ENCODE data around the gene PDGFRB. TPM values are rescaled to one million over a fixed set of nuclear protein-coding genes. Genes with fewer than 3 reads are reported as not detected.

Gene PDGFRB
- total RNA-seq, 1 donor from 2014 or later, result 215 TPM

DNA sequence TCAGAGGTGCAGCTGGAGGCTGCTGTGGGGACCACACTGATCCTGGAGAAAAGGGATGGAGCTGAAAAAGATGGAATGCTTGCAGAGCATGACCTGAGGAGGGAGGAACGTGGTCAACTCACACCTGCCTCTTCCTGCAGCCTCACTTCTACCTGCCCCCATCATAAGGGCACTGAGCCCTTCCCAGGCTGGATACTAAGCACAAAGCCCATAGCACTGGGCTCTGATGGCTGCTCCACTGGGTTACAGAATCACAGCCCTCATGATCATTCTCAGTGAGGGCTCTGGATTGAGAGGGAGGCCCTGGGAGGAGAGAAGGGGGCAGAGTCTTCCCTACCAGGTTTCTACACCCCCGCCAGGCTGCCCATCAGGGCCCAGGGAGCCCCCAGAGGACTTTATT, 28.4 kb upstream of the PDGFRB start:
- intact Hi-C loops (cut with DNase I), result no loop called here
- no peak for DNase-seq (ENCODE audit: low spot score)
- ATAC-seq, result no peak

DNA sequence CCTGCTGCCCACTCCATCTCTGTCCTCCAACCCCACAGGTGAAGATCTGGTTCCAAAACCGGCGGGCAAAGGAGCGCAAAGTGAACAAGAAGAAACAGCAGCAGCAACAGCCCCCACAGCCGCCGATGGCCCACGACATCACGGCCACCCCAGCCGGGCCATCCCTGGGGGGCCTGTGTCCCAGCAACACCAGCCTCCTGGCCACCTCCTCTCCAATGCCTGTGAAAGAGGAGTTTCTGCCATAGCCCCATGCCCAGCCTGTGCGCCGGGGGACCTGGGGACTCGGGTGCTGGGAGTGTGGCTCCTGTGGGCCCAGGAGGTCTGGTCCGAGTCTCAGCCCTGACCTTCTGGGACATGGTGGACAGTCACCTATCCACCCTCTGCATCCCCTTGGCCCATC, 27.8 kb upstream of the PDGFRB start:
- intact Hi-C loops (cut with DNase I), result no loop called here
- ATAC-seq (no peak), DNase-seq (ENCODE audit: low spot score) (no peak)

DNA sequence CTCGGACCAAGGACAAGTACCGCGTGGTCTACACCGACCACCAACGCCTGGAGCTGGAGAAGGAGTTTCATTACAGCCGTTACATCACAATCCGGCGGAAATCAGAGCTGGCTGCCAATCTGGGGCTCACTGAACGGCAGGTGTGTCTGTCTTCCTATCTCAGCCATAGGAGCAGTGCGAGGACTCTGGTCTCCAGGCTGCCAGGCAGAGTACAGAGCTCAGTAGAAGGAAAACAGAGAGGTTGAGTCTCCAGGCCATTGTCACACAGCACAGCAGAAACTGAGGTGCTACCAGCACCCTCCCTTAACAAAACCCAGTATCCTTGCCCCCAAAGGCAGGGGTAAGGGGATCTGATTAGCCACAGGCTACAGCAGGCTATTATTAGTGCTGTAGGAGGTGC, 27.1 kb upstream of the PDGFRB start:
- ATAC-seq (no peak), DNase-seq (ENCODE audit: low spot score) (no peak)
- intact Hi-C loops (cut with DNase I), result no loop called here

DNA sequence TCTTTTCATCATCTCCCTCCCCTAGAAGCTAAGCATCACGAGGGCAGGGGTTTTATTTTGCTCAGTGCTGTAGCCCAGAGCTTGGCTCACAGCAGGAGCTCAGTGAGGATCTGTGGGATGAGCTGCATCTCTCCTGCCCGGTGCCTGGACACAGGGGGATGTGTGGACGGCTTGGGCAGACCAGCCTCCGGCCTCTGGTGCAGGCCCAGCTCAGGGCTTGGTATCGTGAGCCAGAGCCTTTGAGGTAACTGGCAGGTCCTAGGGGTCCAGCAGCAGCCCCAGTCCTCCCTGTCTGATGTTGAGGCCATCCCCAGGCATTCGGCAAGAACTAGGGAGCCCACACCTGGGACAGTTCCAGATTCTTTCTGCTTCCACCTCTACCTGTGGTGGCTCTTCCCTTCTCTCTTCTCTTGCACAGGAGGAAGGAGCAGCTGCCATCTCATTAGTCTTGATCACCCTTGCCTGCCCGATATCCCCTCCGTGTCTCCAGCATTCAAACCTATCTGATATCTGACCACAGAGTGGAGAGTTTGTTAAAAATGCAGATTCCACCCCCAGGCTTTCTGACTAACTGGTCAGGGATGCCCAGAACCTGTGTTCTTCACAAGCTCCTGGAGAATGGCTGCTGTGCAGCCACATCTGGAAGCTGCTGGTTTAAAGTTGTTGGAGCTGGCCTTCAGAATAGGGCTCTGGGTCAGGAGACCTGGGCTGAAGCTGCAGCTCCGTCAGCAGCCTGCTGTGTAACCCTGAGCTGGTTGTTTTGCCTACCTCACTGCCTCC, 26.3 kb upstream of the PDGFRB start:
- ATAC-seq (no peak), DNase-seq (ENCODE audit: low spot score) (no peak)
- intact Hi-C loops (cut with DNase I), result no loop called here

DNA sequence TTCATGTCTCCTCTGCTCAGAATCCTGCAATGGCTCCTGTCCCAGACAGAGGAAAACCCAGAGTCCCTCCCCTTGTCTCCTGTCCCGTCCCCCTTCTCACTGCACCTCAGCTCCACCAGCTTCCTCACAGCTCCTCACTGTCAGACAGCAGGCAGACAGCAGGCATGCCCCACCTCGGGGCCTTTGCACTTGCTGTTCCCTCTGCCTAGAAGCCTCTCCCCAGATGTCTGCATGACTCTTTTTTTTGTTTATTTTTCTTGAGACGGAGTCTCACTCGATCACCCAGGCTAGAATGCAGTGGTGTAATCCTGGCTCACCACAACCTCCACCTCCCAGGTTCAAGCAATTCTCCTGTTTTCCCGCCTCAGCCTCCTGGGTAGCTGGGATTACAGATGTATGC, 25.4 kb upstream of the PDGFRB start:
- DNase-seq (ENCODE audit: low spot score) (no peak), ATAC-seq (peak; percentile 1)
- intact Hi-C loops (cut with DNase I), result no loop called here

DNA sequence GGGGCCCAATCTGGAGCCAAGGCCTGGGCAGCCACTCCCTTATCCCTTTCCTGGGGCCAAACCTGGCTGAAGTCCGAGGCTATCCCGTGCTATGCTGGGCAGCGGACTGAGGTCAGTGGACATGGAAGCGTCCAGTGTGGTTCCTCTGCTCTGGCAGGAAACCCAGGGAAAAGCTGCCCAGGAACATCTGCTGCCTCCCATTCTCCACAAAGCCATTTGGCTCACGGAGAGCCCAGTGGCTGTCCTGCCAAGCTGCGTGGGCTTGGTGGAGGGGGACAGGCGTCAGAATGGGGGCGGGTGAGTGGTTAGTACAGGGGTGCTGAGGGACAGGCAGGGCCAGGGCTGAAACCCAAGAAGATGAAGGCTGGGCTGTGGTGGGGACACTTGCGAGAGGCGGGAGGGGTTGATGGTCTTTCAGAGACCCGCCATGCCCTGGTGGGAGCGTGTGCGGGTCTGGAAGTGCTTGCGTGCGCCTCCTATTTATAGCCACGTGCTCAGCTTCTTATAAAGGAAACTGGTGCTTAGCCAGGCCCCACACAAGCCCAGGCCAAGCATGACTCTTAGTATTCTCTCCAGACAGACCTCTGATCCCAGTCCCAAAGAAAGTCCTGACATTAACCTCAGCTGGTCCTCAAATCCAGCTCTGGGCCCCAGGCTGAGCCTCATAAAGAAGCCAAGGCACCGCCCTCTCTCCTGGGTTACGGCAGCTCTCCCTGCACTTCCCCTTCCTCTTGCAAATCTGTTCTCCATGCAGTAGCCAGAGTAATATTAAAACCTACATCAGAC, 24.8 kb upstream of the PDGFRB start:
- DNase-seq (ENCODE audit: low spot score), result peak; percentile 86
- ATAC-seq, result peak; percentile 88
- intact Hi-C loops (cut with DNase I), result no loop called here

DNA sequence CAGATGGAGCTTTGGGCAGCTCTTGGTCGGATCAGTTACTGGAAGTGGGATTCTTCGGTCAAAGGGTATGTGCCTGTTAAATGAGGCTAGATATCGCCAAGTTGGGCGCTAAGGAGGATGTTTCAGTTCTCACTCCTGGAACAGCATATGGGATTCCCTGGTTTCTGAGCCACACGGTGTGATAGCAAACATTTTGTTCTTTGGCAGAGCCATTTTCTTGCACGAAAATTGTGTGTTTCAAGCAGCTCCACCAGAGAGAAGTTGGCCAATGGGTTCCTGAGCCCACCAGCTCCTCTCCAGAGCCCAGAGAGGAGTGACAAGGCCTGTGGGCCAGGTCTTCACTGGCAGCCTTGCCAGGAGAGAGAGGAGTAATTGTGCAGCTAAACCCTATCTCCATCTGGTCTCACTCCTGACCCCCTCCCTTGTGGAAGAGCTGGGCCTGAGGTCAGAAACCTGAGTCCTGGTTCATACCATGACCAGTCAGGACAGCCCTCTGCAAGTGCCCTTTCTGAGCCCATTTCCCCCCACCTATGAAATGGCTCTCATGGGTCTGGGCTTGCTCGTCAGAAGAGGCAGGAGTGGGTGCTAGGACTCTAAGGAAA, 23.5 kb upstream of the PDGFRB start:
- intact Hi-C loops (cut with DNase I), result no loop called here
- ATAC-seq, result no peak
- no peak for DNase-seq (ENCODE audit: low spot score)

DNA sequence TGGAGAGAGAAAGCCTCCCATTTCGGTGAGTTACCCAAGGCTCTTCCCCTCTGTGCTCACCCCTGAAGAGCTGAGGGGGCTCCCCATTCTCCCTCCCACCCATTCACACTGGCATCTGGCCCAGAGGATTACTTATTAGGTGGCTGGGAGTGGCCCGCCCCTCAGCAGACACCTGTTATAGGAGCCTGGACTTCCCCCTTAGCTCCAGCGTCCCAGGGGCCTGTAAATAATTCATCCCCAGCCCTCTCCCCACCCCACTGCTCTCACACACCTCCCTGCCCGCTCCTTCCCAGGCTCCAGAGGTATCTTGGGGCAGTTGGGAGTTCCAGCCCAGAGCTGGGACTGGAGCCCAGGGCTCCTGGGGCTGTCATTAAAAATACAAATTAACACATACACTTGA, 22.6 kb upstream of the PDGFRB start:
- ATAC-seq (no peak), DNase-seq (ENCODE audit: low spot score) (no peak)
- intact Hi-C loops (cut with DNase I), result no loop called here

DNA sequence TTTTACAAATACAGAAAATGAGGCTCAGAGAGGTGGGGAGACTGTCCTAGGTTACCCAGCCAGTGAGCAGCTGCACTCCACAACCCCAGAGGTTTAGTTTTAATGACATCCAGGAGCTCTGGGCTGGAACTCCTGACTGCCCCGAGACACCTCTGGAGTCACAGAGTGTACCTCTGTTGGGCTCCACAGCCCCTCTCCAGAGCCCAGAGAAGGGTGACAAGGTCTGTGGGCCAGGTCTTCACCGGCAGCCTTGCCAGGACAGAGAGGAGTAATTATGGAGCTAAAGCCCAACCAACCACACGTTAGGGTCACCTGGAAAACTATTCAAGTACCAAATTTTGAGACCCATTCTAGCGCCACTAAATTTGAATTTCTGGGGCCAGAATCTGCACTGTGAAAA, 22.1 kb upstream of the PDGFRB start:
- DNase-seq (ENCODE audit: low spot score) (no peak), ATAC-seq (no peak)
- intact Hi-C loops (cut with DNase I), result no loop called here

DNA sequence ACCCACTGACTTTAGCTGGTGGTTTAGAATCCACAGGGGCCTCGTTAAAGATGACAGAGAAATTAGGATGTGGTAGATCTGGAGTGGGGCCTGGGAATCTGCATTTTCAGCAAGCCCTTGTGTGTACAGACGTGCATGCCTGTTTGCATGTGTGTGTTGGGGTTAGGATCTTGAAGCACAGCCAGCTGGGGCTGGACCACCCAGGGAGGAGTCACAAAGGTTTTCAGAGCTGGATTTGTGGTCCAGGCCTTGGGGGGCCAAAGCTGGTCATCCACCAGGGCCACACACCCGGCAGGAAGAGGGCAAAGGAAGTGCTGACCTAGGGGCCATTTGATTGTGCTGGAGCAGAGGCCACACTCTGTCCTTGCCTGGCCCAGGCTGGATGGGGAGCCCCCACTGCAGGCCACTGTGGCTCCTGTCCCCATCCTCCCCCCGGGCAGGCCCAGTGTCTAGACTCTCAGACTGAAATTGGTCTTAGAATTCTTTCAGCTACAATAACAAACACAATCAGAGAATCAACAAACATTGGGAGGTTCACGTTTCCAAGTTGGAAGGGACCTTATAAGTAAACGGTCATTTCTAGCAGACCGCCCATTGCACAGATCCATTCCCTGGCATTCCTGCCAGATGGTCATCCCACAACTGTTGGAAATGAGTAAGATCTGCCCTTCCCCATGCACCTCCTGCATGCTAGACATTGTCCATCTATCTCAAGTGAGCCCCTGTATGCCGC, 21.3 kb upstream of the PDGFRB start:
- ATAC-seq (no peak), DNase-seq (ENCODE audit: low spot score) (no peak)
- intact Hi-C loops (cut with DNase I), result no loop called here

DNA sequence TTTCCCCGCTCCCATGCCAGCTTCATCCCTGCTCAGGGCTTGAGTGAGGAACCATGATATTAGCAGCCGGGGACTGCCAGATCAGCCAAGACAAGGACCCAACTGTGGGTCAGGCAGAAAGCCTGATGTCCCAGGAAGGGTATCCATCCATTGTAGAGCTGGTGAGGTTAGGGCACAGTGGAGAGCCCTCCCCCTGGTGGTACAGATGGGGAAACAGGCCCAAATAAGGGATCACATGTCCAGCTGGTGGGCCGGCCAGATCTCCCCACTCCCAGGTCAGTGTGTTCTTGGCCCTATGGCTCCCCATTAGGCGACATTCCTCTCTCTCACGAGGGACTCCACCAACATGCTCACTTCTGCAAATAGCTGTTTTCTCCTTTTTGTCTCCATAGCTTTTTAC, 19.9 kb upstream of the PDGFRB start:
- ATAC-seq (no peak), DNase-seq (ENCODE audit: low spot score) (no peak)
- intact Hi-C loops (cut with DNase I), result no loop called here

DNA sequence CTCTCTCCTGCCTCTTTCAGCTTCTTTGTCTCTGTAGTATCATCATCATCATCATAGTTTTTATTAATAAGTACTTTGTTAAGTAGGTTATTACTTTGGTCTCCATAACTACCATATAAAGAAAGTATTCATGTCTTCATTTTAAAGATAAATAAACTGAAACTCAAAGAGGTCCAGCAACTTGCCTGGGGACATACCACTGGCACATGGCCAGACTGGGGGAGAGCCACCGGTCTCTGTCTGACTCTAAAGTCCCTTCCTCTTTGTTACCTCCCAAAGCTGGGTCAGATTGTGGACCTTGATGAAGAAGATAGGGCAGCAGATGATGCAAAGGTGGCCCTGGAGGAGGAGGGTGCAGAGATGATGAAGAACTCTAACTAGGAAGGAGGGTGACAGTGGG, 19.4 kb upstream of the PDGFRB start:
- DNase-seq (ENCODE audit: low spot score), result no peak
- ATAC-seq, result no peak
- intact Hi-C loops (cut with DNase I), result no loop called here

DNA sequence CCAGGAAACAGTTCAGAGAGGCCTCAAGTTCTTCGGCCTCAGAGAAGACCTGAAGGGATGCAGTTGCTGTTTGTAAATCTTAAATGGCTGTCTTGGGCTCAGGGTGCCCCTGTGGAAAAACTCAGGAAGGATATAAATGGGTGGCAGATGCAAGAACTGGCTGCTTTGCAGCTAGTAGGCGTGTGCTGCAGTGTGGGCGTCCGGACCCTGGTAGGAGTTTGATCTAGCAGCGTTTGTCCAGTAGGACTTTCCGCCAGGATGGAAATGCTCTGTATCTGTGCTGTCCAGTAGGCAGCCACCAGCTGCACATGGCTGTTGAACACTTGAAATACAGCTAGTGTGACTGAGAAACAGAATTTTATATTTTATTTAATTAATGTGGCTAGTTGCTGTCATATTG, 18.6 kb upstream of the PDGFRB start:
- intact Hi-C loops (cut with DNase I), result no loop called here
- DNase-seq (ENCODE audit: low spot score) (no peak), ATAC-seq (no peak)

DNA sequence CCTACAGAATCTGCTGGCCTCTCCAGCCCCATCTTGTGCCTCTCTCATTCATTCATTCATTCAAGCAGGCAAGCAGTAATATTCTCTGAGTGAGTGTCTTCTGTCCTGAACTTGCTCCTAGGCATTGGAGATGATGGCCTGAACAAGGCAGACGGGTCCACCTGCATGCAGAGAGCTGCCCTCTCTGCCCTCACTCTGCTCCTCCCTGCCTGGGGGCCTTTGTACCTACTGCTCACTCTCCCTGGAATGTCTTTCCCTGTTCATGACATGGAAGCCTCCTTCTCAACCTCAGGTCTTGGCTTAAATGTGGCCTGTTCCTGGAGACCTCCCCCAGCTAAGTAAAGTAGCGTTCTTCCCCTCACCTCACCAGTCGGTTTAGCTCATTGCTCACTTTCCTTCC, 17.5 kb upstream of the PDGFRB start:
- DNase-seq (ENCODE audit: low spot score) (no peak), ATAC-seq (no peak)
- intact Hi-C loops (cut with DNase I), result no loop called here

DNA sequence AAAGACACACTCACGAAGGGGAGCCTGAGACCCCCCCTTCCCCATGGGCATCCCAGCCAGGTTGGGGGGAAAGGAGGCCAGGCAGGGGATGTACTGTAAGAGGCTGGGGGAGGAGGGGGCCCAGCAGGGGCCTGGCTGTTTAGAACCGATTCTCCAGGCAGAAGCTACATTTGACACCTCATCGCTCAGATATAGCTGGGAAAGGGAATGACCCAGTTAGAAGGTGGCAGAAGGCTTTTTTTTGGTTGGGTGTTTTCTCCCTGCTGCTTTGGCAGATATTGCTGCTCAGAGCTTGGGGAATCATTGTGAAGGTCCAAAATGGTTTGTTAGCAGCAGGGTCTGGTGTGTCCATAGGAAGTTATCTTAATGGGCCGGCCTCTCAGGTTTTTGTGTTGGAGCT, 16.9 kb upstream of the PDGFRB start:
- intact Hi-C loops (cut with DNase I), result no loop called here
- ATAC-seq, result no peak
- DNase-seq (ENCODE audit: low spot score), result no peak

DNA sequence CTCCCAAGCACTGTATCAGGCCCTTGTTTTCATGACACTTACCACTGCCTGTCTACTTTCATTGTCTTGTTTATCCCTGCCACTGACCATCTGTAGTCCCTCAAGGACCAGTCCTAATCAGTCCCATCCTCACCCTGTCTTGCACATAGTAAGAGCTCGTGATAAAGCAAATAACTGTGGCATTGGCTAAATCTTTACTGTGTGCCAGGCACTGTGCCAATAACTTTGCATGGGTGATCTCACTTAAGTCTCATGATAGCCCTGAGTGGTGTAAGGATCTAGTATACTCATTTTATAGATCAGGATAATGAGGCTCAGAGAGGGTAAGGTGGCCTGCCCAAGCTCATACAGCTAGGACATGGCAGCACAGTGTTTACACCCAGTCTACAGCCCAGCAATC, 16.5 kb upstream of the PDGFRB start:
- ATAC-seq (no peak), DNase-seq (ENCODE audit: low spot score) (no peak)
- intact Hi-C loops (cut with DNase I), result no loop called here

DNA sequence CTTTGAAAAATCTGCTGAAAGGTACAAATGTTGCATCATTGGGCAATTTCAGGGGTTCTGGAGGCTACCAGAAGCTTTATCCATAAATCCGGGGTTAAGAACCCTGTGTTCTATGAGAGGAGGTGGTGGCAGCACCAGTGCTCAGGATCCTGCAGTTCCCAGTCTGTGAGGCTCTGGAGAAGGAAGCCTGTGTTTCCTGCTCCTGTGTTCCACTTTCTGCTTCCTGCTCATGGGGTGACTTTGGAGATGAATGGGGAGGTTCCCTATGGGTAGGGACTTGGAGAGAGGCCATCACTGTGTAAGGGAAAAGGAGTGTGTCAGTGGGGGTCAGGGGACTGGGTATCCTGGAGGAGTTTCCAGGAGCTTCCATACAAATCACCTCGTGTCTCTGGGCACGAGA, 13.2 kb upstream of the PDGFRB start:
- intact Hi-C loops (cut with DNase I), result no loop called here
- DNase-seq (ENCODE audit: low spot score), result no peak
- no peak for ATAC-seq

DNA sequence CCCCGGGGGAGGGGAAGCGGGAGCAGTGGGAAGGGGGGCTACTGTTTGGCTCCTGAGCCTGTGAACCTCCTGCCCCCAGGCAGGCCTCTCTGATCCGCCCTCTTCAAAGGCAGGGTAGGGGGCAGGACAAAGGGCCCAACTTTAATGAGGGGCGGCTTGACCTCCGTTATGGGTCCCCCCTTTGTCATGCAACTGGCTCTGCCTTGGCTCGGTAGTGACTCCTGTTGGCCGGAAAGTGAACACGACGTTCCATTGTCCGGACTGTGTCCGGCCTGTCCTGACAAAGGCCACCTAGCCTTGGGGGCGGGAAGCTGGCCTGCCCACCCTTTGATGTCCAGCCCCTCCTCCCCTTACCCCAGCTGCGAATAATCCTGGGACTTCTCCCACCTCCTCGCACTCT, 12.3 kb upstream of the PDGFRB start:
- intact Hi-C loops (cut with DNase I), result no loop called here
- DNase-seq (ENCODE audit: low spot score) (no peak), ATAC-seq (no peak)

DNA sequence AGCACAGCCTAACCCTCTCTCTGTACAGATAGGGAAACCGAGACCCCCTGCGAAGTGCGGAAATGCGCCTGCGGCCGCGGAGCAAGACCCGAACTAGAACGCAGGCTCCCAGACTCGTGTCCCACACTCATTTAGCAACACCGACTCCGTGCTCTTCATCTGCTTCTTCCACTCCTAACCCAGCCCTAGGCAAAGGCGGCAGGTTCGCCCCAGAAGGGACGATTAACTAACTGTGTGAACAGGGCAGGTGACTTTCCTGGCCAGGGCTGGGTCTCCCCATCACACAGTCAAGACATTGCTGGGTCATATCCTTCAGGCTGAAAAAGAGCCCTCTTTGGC, 11.8 kb upstream of the PDGFRB start:
- intact Hi-C loops (cut with DNase I), result no loop called here
- ATAC-seq (no peak), DNase-seq (ENCODE audit: low spot score) (no peak)

Data from sciatic nerve (tissue), 2 donors.